Activated CD8-positive, alpha-beta memory T cell treated with anti-CD3 and anti-CD28 coated beads, Interleukin-2, amount 50 U/mL, for 24 hours (primary cell): ENCODE measurements around the gene ADGRA3.

Experiments
- DNase-seq: peaks from one replicate; pipeline ENCODE4 v3.0.0-alpha.2; 2020; ENCODE audit errors: extremely low read depth

Gene ADGRA3

DNA sequence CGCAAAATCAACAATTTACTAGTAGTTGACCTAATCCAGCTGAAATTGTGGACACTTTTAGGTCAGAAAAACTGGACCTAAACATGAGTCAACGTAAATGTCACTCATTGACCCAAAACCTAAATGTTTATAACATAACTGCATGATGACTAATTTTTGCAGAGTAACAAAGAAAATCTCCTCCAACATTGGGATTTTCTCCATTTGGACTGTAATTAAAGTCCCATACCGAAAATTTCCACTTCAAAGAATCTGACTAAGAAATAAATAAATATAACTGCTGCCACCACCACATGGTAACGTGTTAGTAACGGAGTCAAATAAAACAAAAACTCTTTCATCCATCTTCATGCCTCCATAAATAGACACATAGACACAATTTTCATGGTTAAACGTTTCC, 1.9 kb downstream of the ADGRA3 start:
- DNase-seq, result no peak

DNA sequence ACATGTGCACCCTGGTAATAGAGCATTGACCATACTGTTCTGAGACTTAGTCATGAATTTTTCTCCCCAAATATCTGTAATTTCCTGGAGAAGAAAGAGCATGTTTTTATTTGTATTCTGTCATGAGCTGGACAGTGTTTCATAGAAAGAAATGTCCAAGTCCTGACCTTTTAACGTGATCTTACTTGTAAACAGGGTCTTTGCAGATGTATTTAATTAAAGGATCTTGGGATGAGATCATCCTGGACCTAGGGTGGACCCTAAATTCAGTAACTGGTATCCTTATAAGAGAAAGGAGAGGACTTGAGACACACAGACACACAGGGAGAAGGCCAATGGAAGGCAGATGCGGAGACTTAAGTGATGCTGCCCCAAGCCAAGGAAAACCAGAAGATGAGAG, 3.6 kb downstream of the ADGRA3 start:
- no peak for DNase-seq

DNA sequence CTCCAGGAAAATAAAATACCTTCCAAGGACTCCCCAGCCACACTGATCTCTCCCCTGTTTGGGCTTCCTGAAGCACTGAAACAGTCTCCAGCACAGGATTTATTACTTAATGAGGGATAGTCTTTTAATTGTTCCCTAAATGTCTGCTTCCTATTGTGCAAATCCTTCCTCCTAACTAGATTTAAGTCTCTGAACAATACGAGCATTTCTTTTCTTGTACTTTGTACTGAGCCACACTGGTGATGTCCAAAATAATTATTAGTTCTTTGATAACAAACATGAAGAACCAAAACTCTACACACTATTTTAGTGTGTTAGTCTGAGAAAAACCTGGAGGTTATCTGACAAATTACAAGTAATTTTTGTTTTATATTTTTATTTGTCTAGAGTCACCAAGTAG, 5.1 kb downstream of the ADGRA3 start:
- DNase-seq, result no peak

- DNase-seq, result no peak
Measured at GRCh38 chr4:22508376-22508775, 7.5 kb downstream of the ADGRA3 start.

DNA sequence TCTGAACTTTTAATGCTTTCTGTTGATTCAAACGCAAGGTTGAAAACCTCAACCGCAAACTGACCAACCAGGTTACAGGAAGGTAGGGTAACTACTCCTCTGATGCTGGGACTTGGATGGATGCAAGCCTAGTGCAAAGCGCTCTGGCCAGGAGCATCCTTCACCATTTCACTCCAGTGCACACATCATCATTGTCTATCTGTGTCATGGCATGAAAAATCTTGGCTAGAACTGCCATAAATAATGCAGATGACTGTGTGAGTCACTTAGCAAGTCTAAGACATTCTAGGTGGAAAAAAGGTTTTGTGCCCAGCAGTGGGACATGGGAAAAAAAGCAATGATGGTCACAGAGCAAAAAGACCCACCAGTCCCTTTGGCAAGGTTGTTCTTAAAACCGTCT, 10.9 kb downstream of the ADGRA3 start:
- DNase-seq, result no peak

GRCh38 chr4:22504447-22504846, 11.4 kb downstream of the ADGRA3 start:
- DNase-seq, result no peak

DNA sequence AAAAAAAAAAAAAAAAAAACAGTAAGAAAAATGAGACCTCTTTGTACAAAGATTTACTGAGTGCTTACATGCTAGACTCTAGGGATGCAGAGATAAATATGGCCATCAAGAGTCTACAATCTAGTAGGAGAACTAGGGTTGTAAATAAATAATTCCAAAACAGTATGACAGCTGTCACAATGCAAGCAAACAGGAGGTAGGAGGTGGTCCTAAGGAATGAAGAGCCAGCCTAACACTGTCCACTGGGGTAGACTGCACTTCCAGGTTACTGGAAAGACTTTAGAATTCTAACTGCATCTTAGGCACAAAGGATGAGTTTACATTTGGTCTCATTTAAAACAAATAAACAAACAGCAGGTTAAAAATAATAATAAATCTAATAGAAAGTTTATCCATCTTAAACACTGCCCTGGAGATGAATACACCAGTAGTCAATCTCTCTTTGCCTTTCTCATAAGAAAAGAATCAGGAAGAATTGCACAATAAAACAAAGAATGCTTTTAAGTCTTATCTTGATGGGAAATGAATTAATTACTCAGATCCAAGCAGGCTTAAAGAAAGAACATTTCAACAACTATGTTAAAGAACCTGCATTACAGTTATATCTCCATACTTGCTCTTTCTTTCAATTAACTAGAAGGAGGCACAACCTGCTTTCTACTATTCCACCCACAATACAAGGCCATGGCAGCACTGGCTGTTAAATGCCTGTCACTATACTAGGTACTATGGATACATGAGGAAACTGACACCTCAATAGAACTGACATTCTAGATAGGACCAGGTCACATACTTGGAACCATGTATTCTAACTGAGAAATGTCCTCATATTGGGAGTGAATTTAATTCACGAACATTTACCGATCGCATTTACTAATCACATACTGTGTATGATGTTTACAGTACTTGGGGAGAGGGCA, 12.7 kb downstream of the ADGRA3 start:
- DNase-seq, result no peak

DNA sequence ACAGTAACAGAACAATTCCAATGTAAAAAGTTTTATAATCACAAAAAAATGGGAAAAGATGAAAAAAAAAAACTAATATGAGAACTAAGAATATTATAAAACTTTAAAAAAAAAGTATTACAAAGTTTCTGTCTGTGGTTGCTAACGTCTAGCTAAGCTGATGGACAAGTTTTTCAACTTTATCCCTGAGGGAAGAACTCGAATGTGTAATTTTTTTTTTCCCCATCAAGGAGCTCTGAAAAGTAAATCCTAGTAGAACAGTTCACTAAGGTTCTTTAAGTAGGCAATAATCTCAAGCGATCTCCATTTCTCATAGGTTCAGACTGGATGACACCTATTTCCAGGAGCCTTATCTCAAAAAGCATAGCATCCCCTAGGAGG, 14.2 kb downstream of the ADGRA3 start:
- DNase-seq, result no peak

- no peak for DNase-seq
Measured at GRCh38 chr4:22500831-22501714, 14.8 kb downstream of the ADGRA3 start.

DNA sequence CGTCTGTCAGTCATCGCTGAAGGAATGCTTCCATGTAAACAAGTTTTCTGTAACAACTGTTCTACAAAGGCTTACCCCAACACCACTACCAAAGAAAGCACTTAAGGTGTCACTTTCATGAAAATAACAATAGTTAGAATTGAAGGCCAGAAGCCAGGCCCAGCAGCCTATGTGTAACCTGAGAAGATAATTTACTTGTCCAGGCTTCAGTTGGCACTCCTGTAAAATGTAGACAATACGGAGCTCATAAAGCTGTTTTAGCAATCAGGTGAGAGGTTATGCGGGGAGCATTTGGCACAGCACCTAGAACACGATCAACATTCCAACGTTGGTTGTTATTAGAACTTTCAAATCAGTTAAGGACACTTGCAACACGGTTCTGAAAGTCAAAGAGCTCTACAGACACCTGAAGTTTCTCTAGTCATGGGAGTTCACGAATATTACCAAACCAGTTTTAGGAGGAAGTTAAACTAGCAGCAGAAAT, 15.7 kb downstream of the ADGRA3 start:
- no peak for DNase-seq

GRCh38 chr4:22498866-22499265, 17.0 kb downstream of the ADGRA3 start:
- no peak for DNase-seq

GRCh38 chr4:22496165-22496813, 19.6 kb downstream of the ADGRA3 start:
- no peak for DNase-seq

- DNase-seq, result no peak
Measured at GRCh38 chr4:22493523-22493922, 22.3 kb downstream of the ADGRA3 start.

DNA sequence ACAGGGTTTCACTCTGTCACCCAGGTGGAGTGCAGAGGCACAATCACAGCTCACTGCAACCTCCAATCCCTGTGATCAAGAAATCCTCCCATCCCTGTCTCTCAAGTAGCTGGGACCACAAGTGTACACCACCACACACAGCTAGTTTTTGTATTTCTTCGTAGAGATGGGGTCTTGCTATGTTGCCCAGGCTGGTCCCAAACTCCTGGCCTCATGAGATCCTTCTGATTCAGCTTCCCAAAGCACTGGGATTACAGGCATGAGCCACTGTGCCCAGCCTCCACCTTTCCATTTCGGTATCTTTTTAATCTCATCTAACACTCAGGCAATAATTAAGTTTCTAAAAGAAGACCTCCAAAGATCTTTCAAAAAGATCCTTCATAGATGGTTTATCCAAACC, 22.9 kb downstream of the ADGRA3 start:
- DNase-seq, result no peak

DNA sequence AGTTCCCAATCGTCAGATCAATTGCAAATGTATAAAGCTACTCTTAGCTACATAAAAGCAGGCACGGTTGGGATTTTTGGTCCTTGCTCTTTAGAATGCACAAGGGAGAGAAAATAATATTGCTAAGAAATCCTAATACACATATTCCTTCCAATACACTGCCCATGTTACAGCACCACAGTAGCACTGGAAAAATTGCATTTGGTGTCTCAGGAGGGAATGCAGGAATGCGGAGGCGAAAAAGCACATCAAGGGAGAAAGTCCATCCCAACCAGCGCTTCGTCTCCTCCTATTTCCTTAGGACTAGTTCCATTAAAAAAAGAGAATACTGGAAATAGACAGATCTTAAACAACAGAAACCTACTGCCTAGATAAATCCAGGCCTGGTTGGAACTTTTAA, 23.9 kb downstream of the ADGRA3 start:
- no peak for DNase-seq

DNA sequence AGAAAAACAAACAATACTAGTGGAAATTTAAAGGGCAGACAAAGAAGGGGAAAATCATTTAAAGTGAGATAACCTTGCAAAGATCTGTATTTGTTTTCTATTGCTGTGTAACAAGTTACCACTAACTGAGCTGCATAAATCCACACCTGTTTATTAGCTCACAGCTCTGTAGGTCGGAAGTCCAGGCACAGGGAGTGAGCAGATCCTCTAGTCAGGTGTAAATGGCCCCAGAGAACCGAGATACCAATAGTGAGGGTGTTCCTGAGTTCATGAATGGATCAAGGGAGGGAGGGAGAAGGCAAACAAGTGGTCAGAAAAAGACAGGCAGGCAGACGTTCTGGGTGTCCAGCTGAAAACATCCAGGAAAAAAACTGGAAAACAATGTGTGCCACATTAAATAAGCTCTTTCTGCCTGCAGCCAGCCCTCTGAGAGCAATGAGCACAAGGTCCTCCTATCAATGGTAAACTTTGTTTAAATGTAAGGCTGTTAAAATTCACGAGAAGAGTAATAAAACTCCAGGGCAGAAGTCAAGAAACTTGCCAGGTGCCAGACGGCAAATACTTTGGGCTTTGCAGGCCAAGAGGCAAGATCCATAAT, 25.0 kb downstream of the ADGRA3 start:
- DNase-seq, result no peak

- no peak for DNase-seq
Measured at GRCh38 chr4:22488106-22488505, 27.8 kb downstream of the ADGRA3 start.

GRCh38 chr4:22487328-22487727, 28.5 kb downstream of the ADGRA3 start:
- no peak for DNase-seq

- no peak for DNase-seq
Measured at GRCh38 chr4:22486276-22486675, 29.6 kb downstream of the ADGRA3 start.

DNA sequence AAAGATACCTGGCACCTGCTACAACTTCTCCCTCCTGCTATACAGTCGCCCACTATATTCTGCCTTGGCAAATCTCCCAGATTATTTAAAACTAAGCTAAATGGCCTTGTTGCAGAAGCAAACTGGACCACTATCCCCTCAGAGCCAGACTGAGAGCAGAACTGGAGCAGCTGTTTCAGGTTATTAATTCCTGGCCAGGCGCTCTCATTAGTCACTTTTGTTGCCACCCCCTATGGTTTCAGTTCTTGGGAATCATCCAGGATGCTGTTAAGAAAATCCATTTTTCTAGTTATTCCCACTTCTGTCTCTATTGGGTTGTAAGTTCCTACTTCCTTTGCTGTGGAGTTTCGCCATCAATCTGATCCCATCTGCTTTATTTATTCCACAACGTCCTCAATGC, 30.1 kb downstream of the ADGRA3 start:
- no peak for DNase-seq

- no peak for DNase-seq
Measured at GRCh38 chr4:22483551-22483981, 32.3 kb downstream of the ADGRA3 start.
